ENCODE results near the gene PECR.

PECR gene

GRCh38 chr2:216016581-216016980 is 65.0 kb downstream of the PECR start:
- no peak for TF ChIP-seq CTCF (IDR thresholded peaks at IDR 0.05; ENCODE audit: low read depth, low read length)
- no peak overlapping the region for H3K4me3 ChIP-seq (ENCODE audit: low read depth, low read length)

GRCh38 chr2:216015722-216016464 is 65.7 kb downstream of the PECR start:
- TF ChIP-seq CTCF (IDR thresholded peaks at IDR 0.05; ENCODE audit: low read depth, low read length) = no peak
- H3K4me3 ChIP-seq (ENCODE audit: low read depth, low read length) = no peak overlapping the region

GRCh38 chr2:216014986-216015385 is 66.6 kb downstream of the PECR start:
- H3K4me3 ChIP-seq (ENCODE audit: low read depth, low read length) = no peak overlapping the region
- TF ChIP-seq CTCF (IDR thresholded peaks at IDR 0.05; ENCODE audit: low read depth, low read length) = no peak

GRCh38 chr2:216014006-216014405 is 67.6 kb downstream of the PECR start:
- no peak overlapping the region; the same call in 1 of the 2 replicates for H3K4me3 ChIP-seq (ENCODE audit: low read depth, low read length)

GRCh38 chr2:216013080-216013909 is 68.3 kb downstream of the PECR start, which contains the start of gene MREG:
MREG (minus strand) TSS chr2:216013551; CDS start chr2:216013327, 224 bp downstream.
- peak; percentile 73 for TF ChIP-seq CTCF (IDR thresholded peaks at IDR 0.05; ENCODE audit: low read depth, low read length)
- peak within 1 kb of the TSS; percentile 68 for H3K4me3 ChIP-seq (ENCODE audit: low read depth, low read length)

More at GRCh38 chr2:216014006-216014405, 67.6 kb downstream of the PECR start:
- no peak for TF ChIP-seq CTCF (IDR thresholded peaks at IDR 0.05; ENCODE audit: low read depth, low read length)

GRCh38 chr2:216012830-216013079 is 68.9 kb downstream of the PECR start:
- peak overlapping the region; percentile 68 for H3K4me3 ChIP-seq (ENCODE audit: low read depth, low read length)
- TF ChIP-seq CTCF (IDR thresholded peaks at IDR 0.05; ENCODE audit: low read depth, low read length) = no peak

Measured in WI38 (cell line).